Vagina (tissue), 2 donors: Measurements from ENCODE around the gene GDPD2.

Source experiments
- POLR2A ChIP-seq, 2 donors: fragments of 450-650 bp; IDR thresholded peaks; one replicate each; pipeline ENCODE4 v1.6.1; 2017; ENCODE audit warnings: antibody characterized with exemption in 2 of 2, mild to moderate bottlenecking in 2 of 2, moderate library complexity in 2 of 2
- POLR2AphosphoS5 ChIP-seq, 2 donors: sonication (generic); formaldehyde crosslinking; IDR thresholded peaks; one replicate each; pipeline ENCODE4 v1.9.0; 2017; ENCODE audit warnings: antibody characterized with exemption in 2 of 2, mild to moderate bottlenecking in 2 of 2, low read depth in 1 of 2; ENCODE audit not compliant: insufficient read depth in 1 of 2
- TF ChIP-seq, protein P1 (sequence below), 3 experiments: fragments of 450-650 bp in 2 of 3; fragments of 200-600 bp in 1 of 3; sonication (generic) in 1 of 3; IDR thresholded peaks; one replicate each; pipeline ENCODE4 v1.5.1; 2017 to 2019; ENCODE audit warnings: antibody characterized with exemption in 3 of 3, mild to moderate bottlenecking in 2 of 3, moderate library complexity in 2 of 3

DNA sequence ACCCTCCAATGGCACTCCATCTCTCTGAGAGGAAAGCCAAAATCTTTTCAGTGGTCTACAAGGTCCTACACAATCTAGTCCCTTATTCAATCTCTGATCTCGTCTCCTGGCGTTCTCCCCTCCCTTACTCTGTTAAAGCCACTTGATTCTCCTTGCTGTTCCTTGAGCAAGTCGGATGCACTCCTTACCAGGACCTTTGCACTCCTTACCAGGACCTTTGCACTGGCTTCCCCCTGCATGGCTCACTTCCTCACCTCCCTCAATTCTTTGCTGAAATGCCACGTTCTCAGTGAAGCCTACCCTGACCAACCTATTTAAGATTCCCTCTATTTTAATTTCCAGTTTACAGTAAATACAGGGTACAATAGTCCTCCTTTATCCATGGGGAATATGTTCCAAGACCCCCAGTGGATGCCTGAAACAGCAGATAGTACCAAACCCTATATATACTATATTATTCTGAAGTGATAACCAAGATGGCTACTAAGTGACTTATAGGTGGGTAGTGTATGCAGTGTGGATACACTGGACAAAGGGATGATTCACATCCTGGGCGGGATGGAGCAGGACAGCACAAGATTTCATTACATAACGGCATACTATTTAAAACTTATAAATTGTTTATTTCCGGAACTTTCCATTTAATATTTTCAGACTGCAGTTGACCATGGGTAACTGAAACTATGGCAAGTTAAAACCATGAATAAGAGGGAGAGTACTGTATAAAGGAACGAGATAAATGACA is 15.0 kb downstream of the GDPD2 start:
- TF ChIP-seq, protein P1, sequence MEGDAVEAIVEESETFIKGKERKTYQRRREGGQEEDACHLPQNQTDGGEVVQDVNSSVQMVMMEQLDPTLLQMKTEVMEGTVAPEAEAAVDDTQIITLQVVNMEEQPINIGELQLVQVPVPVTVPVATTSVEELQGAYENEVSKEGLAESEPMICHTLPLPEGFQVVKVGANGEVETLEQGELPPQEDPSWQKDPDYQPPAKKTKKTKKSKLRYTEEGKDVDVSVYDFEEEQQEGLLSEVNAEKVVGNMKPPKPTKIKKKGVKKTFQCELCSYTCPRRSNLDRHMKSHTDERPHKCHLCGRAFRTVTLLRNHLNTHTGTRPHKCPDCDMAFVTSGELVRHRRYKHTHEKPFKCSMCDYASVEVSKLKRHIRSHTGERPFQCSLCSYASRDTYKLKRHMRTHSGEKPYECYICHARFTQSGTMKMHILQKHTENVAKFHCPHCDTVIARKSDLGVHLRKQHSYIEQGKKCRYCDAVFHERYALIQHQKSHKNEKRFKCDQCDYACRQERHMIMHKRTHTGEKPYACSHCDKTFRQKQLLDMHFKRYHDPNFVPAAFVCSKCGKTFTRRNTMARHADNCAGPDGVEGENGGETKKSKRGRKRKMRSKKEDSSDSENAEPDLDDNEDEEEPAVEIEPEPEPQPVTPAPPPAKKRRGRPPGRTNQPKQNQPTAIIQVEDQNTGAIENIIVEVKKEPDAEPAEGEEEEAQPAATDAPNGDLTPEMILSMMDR (IDR thresholded peaks at IDR 0.05), result no peak
- TF ChIP-seq POLR2AphosphoS5 (IDR thresholded peaks at IDR 0.05; ENCODE audit: insufficient read depth in 1 of 2, low read depth in 1 of 2) (no peak), POLR2A (IDR thresholded peaks at IDR 0.05) (no peak)
